NCI-H1436 treated with DMSO at 0.1 percent for 48 hours (cell line): ENCODE measurements around the gene TMUB1.

ENCODE experiments used
- DNase-seq: peaks from one replicate; lab custom pipeline; 2025; lab: John Stamatoyannopoulos, UW

TMUB1 gene

DNA sequence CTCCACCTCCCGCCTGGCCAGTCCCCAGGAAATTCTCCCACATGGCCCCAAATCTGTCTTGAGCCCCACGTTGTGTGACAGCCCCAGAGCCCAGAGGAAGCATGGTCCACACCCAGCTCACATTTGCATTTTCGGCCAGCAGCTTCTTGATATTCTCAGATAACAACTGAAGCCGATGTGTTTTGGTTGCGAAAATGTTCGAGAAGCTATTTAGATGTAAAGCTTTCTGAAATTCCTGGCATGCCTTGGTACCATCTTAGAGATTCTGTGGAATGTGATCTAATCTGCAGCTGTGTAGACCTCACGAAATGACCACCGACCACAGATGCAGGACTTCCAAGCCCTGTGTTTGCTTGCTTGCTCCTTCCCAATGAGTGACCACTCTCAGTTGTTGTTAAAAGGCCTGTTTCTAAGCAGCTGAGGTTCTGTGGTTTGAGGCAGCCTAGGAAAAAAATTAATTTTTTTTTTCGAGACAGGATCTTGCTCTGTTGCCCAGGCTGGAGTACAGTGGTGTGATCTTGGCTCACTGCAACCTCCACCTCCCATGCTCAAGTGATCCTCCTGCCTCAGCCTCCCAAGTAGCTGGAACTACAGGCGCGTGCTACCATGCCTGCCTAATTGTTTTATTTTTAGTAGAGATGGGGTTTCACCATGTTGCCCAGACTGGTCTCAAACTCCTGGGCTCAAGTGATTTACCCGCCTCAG lies 15.1 kb downstream of the TMUB1 start:
- DNase-seq, result no peak

DNA sequence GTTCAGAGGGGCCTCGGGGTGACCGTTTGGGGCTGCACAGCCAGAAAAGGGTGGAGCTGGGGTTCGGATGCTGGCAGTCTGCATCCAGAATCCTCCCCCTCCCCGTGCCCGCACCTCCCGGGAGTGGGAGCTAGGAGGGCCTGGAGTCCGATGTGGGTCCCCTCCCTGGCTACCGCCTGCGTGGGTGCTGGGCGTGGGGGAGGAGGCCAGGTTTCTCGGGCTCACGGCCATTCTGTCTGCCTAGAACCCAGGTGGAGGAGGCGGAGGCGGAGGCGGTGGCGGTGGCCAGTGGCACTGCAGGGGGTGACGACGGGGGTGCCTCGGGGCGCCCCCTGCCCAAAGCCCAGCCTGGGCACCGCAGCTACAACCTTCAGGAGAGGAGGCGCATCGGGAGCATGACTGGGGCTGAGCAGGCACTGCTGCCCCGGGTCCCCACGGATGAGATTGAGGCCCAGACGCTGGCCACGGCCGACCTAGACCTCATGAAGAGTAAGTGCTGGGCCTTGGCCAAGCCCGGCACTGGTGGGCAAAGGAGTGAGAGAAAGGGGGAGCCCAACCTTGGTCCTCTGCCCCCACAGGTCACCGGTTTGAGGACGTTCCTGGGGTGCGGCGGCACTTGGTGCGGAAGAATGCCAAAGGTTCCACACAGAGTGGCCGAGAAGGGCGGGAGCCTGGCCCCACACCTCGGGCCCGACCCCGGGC lies 16.9 kb downstream of the TMUB1 start:
- no peak for DNase-seq

DNA sequence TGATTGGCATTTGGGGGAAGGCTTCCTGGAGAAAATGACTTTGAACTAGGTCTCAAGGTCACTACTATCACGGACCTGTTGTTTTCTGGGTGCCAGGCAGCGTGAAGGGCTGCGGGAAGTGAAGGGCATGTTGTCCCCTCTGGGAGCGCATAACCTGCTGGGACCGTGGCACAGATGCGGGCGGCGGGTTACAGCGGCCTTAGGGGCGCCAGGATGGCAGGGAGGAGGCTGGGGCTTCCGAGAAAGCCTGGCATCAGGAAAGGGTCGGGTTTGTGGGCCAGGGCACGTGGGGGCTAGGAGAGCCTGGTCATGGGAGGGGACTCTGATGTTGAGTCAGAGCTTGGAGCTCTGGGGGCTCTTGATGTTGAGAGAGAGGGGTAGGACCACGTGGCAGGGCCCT lies 17.8 kb downstream of the TMUB1 start:
- DNase-seq, result no peak

DNA sequence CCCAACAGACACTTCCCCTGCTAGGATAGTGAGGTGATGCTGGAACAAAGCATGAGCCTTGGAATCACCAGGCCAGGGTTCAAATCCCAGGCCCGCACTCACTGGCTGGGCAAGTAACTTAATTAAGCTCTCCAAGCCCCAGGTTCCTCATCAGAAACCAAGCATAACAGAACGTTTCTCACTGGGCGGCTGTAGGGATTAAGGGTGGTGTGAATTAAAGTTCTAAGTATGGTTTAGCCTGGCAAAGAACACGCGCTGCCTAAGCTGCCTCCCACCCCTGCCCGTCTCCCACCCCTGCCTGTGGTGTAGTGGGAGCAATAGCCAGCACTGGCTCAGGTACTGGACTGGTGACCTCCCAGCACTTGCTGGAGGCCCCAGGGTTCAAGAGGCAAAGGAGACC lies 18.3 kb downstream of the TMUB1 start:
- DNase-seq, result no peak

DNA sequence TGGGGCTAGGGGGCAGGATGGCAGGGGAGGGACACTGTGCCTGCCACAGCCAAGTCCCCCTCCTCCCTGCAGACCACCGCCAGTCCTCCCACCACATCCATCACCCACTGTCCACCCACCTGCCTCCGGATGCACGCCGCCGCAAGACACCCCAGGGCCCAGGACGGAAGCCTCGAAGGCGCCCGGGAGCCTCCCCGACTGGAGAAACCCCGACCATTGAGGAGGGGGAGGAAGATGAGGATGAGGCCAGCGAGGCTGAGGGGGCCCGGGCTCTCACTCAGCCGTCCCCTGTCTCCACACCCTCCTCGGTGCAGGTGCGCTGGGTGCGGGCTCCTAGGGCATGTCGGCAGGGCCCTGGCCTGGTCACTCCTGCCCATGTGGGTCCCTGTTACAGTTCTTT lies 18.8 kb downstream of the TMUB1 start:
- DNase-seq, result no peak

DNA sequence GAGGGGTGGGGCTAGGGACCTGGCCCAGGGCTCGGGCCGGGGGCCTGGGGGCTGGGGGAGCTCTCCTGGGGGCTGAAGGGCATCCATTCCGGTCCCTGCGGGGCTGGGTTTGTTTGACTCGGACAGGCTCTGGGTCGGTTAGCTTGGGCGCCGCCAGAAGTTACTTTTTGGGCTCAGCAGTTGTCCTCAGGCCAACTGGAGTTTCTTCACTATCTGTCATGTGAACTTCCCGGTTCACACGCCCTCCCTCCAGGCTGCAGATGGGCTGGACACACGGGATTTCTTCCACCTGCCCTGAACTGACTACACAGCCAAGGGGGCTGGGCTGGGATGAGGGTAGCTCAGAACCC lies 20.1 kb downstream of the TMUB1 start:
- DNase-seq, result no peak

DNA sequence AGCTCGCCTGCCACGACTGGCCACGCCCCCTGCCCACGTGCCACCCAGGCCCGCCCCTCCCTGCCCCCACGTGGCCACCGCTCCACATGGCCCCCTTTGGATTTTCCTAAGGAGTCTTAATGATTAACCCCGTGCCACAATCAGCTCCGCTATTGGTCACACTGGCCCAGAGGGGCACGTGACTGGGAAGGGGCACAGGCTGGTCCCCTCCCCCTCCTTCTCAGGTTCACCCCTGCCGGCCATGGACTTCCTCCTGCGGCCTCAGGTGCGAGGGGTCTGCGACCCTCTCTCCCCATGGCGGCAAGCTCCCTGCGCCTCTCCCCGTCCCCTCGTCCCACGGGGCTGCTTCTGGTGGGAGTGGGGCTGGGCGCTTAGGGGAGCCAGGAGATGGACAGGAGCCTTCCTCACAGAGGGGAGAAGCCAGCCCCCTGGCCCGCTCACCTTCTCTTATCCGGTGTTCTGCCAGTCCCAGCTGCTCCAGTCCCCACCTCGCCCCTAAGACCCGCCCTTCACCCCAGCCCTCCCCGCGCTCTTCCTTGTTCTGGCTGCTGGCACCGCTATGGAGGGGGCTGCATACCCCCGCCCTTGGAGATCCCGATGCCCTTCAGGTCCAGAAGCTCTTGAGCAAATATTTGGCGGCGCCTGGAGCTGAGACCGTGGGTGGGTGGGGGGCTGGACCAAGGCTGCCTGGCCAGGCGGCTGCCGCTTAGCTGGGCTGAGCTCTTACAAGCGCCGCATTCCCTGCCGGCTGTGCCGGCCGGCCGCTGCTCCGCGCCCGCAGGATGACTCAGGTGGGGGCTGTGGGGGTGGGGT lies 20.7 kb downstream of the TMUB1 start:
- DNase-seq, result no peak

DNA sequence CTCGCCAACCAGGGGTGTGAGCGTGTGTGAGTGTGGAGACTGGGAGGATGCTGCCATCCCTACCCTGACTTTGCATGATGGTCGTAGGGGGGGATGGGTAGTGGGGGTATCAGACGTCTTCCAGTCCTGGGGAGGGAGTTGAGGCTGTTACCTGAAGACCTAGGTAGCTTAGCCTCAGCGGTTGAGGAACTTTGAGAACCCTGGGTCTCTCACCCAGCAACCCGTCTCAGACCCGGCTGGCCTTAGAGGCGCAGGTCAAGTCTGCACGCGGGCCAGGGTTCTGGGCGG lies 21.2 kb downstream of the TMUB1 start:
- DNase-seq, result no peak

DNA sequence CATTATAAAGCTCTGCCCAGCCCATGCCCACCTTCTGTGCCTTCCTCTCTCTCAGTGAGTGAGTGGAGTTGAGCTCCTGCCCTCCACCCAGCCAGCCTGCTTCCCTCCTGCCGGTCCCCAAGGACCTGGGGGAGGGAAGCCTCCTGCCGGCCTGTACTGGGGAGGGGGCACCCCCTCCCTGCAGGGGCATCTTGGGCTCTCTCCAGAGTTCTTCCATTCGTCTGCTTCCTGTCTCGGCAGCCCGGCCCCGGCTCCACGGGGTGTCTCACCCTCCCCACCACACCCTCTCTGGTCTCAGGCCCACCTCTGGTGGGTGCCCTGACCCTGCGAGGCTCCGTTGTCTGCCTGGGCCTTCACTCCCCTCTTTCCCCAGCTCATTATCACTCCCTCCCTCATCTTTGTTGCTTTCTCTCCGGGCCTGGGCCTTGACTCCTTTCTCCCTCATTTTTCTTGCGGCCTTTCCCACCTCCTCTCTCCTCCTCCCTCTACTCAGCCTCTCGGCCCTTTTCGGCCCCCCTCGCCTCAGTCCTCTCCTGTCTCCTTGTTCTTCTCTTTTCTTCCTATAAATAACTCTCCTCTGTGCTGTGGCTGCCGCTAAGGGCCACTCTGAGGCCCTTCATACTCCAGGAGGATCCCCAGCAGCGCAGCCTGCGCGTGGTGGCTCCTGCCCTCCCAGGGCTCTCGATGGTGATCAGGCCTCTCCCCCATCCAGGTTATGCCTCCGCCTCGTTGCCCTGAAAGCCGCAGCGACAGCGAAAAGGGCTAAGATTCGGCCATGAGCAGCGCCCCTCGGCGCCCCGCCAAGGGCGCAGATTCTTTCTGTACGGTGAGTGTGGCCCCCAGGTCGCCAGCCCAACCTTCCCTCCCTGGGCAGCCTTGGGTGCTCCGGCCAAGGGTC lies 21.8 kb downstream of the TMUB1 start:
- no peak for DNase-seq

DNA sequence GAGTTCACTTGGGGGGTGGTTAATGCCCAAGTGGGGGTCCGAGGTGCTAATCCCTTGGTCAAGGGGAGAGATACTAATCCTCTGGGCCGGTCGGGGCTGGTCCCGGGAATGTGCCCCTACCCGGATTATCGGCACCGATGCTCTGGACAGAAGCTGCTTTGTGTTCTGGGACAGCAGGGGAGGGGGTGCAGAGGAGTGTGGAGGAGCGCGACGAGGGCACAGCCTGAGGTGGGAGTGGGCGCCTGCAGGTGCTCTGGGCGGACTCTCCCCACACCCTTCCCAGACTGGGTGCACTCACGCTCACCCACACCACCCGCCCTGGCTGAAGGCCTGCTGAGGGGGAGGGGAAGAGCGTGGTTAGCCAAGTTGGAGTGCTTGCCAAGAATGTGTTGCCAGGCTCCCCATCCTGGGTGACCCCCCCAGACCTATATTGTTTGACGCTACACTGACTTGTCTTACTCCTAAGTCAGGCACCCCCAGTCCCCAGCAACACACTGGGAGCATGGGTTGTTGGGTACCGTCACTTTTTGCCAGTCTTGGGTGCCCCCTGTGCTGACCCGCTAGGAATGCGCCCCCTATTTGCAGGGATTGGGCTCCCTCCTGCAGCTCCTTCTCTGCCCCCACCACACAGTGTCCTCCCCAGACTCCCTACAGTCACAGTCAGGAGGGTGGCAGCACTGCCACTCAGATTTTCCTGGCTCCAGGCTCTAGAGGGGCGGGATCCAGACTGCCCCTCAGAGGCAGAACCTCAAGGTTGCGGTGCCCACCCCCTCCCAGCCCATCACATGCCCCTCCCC lies 22.7 kb downstream of the TMUB1 start:
- no peak for DNase-seq

DNA sequence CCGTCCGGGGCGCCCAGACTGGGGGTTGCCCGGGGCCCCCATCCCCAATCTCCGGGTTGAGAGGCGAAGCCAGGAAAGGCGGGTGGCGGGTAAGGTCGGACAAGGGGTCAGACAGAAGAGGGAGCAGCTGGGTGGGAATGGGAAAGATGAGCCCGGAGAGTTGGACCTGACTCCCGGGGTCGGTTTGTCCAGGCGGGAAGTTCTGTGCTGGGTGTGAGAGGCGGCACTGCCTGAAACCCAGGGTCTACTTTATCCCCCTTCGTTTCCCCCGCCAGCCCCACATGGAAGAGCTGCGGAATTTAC lies 23.2 kb downstream of the TMUB1 start:
- no peak for DNase-seq

DNA sequence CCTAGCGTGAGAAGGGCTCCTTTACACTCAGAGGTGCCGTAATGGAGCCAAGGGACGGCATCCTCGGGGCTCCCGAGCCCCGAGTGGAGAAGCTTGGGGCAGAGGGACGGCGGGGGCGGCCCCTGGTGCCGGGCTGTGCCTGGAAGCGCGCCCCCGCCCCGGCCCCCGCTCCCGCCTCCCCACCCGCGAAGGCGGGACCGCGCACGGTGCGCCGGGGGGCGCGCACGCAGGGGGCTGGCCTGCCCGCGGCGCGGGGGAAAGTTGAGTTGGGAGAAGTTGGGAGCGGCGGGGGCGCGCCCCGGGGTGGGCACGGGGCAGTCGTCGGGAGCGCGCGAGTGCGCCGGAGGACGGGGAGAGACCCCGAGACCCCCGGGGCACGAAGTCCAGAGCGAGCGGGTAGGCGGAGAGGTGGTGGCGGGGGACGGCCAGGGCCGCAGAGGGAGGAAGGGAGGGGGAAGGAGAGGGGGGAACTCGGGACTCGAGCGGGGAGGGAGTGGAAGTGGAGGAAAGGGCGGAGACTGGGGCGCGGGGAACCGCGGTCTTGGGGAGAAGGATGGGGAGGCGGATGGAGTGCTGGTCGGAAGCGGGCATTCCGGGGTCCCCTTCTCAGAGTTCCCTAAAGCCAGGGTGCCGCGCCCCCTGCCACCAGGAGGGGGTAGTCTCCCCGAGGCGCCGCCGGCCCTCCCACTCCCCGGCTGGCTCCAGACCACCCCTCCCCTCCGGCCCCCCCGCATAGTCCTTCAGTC lies 23.8 kb downstream of the TMUB1 start, which contains the start of gene SLC4A2:
Gene SLC4A2 (plus strand): TSS at position 223 of the 746 bp plus-strand sequence. CDS start 2,399 bp downstream, outside the sequence.
- DNase-seq, result no peak

DNA sequence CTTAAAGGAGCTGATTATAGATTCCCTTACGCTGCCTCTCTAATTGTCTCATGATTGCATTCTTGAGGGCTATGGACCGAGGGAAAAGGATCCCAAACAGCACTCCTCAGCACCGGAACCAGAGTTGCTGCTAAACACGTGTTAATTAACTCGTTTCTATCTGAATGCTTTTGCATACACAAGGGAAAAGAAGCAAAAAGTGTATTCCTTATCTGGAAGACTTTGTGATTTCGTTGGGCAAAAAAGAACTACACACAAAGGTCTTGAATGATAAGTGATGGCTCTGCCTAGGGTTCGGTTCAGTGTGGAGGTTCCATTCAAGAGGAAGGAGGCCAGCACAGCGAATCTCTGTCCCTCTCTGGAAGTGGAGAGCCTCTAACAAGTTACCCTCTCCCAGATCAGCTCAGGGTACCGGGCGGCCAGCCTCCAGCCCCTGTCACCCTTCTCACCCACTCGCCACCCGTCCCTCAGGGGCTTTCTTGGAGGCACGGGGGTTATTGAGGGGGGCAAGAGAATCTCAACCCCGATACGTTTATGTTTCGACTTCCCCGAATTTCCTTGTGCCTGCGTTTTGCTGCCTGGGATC lies 24.4 kb downstream of the TMUB1 start:
- DNase-seq, result no peak

DNA sequence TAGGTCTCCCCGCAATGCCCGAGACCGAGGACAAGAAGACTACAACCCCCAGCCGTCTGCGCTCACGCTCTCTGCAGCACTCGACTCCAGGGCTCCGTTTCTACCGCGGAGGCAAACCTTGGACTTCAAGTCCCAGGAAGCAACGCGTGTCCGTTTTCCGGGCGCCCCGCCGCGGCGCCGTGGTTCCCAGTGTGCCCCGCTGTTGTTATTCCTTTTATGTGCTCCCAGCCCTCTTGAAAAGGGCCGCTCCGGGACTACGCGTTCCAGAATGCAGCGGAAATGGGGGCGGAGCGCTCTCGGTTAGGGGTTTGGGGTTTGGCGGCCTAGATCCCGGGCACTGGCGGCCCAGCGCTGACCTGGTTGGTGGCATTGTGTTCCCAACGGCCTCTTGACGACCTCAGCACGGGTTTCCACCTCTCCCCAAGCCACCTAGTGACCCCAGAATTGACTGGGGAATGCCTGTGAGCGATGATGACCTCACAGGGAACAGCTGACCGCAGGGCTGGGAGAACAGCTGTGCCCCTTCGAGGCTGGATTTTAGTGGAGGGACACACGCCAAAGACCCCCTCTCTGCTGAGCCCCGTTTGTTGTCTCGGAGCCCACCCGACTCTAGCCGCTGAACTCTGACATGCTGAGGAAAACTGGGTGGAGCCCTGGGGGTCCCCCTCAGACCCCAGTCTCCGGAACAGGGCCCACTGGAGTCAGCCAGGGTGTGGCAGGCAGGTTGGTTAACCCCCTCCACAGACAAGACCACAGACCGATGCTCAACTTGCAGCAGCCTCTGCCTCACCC lies 25.1 kb downstream of the TMUB1 start:
- DNase-seq, result peak; percentile 92

DNA sequence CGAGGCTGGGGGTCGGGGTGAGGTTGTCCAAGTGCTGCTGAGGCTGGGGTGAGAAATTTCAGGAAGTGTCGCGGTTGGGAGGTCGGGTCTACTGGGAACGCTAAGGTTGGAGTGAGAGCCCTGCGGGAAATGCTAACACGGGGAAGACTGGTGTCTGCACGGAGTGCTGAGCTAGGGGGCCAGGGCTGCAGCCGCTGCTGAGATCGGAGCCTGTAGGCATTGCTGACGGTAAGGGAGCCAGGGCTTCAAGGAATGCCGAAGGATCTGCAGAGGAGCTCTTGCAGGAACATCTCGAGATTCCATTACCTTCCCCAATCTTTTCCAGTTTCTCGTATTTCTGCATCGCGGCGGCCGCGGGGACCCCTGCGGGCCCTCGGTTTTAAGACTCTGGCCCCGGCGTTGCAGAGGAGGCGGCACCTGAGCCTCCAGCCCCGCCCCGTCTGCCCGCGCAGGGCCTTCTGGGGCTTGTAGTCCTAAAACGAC lies 25.7 kb downstream of the TMUB1 start, which contains the start of gene CDK5:
Gene CDK5 (minus strand): TSS at position 392 of the 483 bp plus-strand sequence. CDS start 49 bp downstream, at position 343.
- DNase-seq, result no peak

DNA sequence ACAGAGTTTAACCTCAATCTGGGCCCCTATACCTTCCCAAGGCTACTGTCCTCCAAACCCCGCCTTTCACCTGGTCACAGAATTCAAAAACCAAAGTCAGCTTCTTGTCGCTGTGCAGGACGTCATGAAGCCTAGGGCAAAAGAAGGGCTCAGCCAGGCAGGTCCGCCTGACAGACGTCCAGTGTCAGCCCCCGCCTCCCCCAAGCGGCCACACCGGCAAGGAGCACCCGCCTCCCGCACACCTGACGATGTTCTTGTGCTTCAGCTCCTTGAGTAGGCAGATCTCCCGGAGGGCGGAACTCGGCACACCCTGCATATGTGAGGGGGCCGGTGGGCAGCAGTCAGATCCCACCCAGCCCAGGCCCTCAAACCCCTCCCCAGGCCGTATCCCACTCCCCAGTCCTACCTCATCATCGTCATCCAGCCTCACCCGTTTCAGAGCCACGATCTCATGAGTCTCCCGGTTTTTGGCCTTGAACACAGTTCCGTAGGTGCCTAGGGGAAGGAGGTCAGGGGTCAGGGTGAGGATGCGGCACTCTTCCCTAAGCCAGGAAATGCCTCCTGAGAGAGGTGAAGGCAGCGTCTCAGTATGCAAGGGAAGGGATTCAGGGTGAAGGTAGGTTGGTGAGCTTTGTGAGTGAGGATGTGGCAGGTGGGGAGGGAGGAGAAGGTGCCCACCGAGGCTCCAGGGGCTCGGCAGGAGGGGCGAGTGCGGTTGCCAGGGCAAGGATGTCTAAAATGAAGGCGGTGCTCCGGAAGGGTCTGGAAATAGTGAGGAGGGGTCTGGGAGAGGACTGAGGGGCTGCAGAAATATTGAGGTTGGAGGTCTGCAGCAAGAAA lies 26.4 kb downstream of the TMUB1 start:
- DNase-seq, result no peak

DNA sequence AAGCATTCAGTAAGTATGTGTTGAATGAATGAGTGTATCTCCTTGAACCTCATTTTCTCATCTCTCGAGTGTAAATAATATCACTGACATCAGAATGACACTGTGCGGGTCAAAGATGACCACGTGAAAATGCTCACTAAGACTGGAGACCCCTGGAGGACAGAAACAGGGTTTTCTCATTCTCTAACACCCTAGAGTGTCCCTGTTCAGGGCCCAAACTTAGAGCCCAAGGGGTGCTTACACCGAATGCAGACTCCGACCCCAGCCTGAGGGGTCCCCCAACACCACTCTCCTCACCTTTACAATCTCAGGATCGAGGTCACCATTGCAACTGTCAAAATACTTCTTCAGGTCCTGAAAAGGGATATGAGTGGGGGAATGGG lies 27.0 kb downstream of the TMUB1 start:
- no peak for DNase-seq

DNA sequence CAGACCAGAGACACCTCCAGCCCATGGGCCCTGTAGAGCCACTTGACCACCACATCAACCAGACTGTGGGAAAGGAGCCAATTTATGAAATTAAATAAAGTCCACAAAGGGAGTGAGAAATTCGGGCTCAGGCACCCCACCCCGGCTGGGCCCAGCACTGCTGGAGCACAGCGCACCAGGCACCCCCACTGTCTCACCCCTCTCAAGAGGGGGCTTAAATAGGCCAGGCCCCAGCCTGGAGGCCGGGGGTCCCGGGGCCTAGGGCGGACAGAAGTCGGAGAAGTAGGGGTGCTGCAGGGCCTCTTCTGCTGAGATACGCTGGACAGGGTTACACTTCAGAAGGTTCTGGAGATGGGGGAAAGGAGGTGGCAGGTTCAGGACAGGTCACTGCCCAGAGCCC lies 29.5 kb downstream of the TMUB1 start:
- DNase-seq, result no peak
